Neutrophil (primary cell): ENCODE results near the gene GUCD1.

Experiments used
- H3K27ac ChIP-seq: fragments of 200-600 bp; sonication (generic); 2 replicates; pipeline ENCODE4 v1.5.1; 2016; ENCODE audit warnings: mild to moderate bottlenecking, moderate library complexity
- H3K27me3 ChIP-seq: fragments of 200-600 bp; sonication (generic); 2 replicates; pipeline ENCODE4 v1.6.0; 2016; ENCODE audit warnings: mild to moderate bottlenecking
- H3K36me3 ChIP-seq: fragments of 200-600 bp; sonication (generic); 2 replicates; pipeline ENCODE4 v1.5.1; 2017
- H3K4me1 ChIP-seq, 2 experiments: fragments of 200-600 bp in 1 of 2; sonication (generic) in 1 of 2; 1 replicate in 1 of 2; 2 replicates in 1 of 2; pipeline versions ENCODE4 v1.5.1 to v1.6.1; 2013 to 2016; ENCODE audit warnings: low read depth in 1 of 2, low read length in 1 of 2, mild to moderate bottlenecking in 1 of 2, moderate library complexity in 1 of 2; ENCODE audit not compliant: control insufficient read depth in 1 of 2, insufficient read depth in 1 of 2
- H3K4me3 ChIP-seq, 2 experiments: fragments of 200-600 bp in 1 of 2; sonication (generic) in 1 of 2; 1 replicate in 1 of 2; 2 replicates in 1 of 2; pipeline ENCODE4 v1.5.1; 2013 to 2016; ENCODE audit warnings: low read depth in 1 of 2, low read length in 1 of 2, mild to moderate bottlenecking in 1 of 2, moderate library complexity in 1 of 2
- H3K9me3 ChIP-seq: fragments of 200-600 bp; sonication (generic); 2 replicates; pipeline ENCODE4 v1.5.1; 2016
- CTCF ChIP-seq: fragments of 200-600 bp; sonication (generic); IDR thresholded peaks from 2 replicates; pipeline ENCODE4 v1.5.1; 2016; ENCODE audit warnings: antibody characterized with exemption

GUCD1 gene

GRCh38 chr22:24588757-24589481, 34.0 kb upstream of the GUCD1 start:
- H3K36me3 ChIP-seq = peaks cover 32% of the 10 kb centered on the region
- no peak overlapping the region for H3K27ac ChIP-seq
- peaks cover 10 to 14% of the 10 kb centered on the region in 2 experiments for H3K4me1 ChIP-seq
- no peak for TF ChIP-seq CTCF
- no peak overlapping the region for H3K4me3 ChIP-seq
- peaks cover 7% of the 10 kb centered on the region for H3K27me3 ChIP-seq
- no peaks in the 10 kb centered on the region for H3K9me3 ChIP-seq

GRCh38 chr22:24588381-24588756, 33.4 kb upstream of the GUCD1 start:
- H3K9me3 ChIP-seq = no peaks in the 10 kb centered on the region
- peaks cover 7% of the 10 kb centered on the region for H3K27me3 ChIP-seq
- H3K36me3 ChIP-seq = peaks cover 32% of the 10 kb centered on the region
- TF ChIP-seq CTCF = no peak
- H3K27ac ChIP-seq = no peak overlapping the region
- H3K4me3 ChIP-seq = no peak overlapping the region
- H3K4me1 ChIP-seq = peaks cover 10 to 13% of the 10 kb centered on the region in 2 experiments

GRCh38 chr22:24587948-24588347, 33.0 kb upstream of the GUCD1 start:
- H3K4me3 ChIP-seq = no peak overlapping the region
- peaks cover 32% of the 10 kb centered on the region for H3K36me3 ChIP-seq
- TF ChIP-seq CTCF = no peak
- H3K9me3 ChIP-seq = no peaks in the 10 kb centered on the region
- H3K27me3 ChIP-seq = peaks cover 7% of the 10 kb centered on the region
- H3K27ac ChIP-seq = no peak overlapping the region
- peaks cover 6 to 9% of the 10 kb centered on the region in 2 experiments for H3K4me1 ChIP-seq

GRCh38 chr22:24587251-24587650, 32.3 kb upstream of the GUCD1 start:
- H3K9me3 ChIP-seq = no peaks in the 10 kb centered on the region
- TF ChIP-seq CTCF = no peak
- H3K36me3 ChIP-seq = peaks cover 32% of the 10 kb centered on the region
- H3K4me3 ChIP-seq = no peak overlapping the region
- H3K27me3 ChIP-seq = peaks cover 3% of the 10 kb centered on the region
- H3K27ac ChIP-seq = no peak overlapping the region
- peaks cover 3 to 5% of the 10 kb centered on the region in 2 experiments for H3K4me1 ChIP-seq

GRCh38 chr22:24585927-24586546, 31.1 kb upstream of the GUCD1 start:
- Histone ChIP-seq H3K27ac (no peak overlapping the region), H3K36me3 (peaks cover 32% of the 10 kb centered on the region), H3K4me3 (no peak overlapping the region), H3K4me1 (no peaks in the 10 kb centered on the region), H3K27me3 (no peaks in the 10 kb centered on the region), H3K9me3 (no peaks in the 10 kb centered on the region)
- TF ChIP-seq CTCF = no peak
